Trophoblast cell (in vitro differentiated cells and primary cell): ENCODE results near the gene PITRM1.

Experiments
- DNase-seq, 2 donors: peaks; one replicate each; pipeline ENCODE4 v3.0.0-alpha.2; 2016
- H2AFZ ChIP-seq: 2 replicates; pipeline ENCODE4 v1.6.1; 2013; ENCODE audit warnings: low read length, moderate library complexity, mild to moderate bottlenecking; ENCODE audit not compliant: insufficient read depth, poor library complexity
- H2AK5ac ChIP-seq: 2 replicates; pipeline ENCODE4 v1.6.1; 2013; ENCODE audit warnings: mild to moderate bottlenecking, low read length
- H2BK120ac ChIP-seq: 2 replicates; pipeline ENCODE4 v1.6.1; 2013; ENCODE audit warnings: low read length, mild to moderate bottlenecking, moderate library complexity; ENCODE audit not compliant: insufficient read depth, poor library complexity
- H2BK12ac ChIP-seq: 2 replicates; pipeline ENCODE4 v1.6.1; 2013; ENCODE audit warnings: mild to moderate bottlenecking, low read length, moderate library complexity
- H2BK5ac ChIP-seq: 2 replicates; pipeline ENCODE4 v1.6.1; 2013; ENCODE audit warnings: low read length, low read depth, moderate library complexity, mild to moderate bottlenecking; ENCODE audit not compliant: poor library complexity
- H3K14ac ChIP-seq: 2 replicates; pipeline ENCODE4 v1.6.1; 2013; ENCODE audit warnings: mild to moderate bottlenecking, low read length
- H3K18ac ChIP-seq: 2 replicates; pipeline ENCODE4 v1.6.1; 2013; ENCODE audit warnings: mild to moderate bottlenecking, low read length
- H3K23ac ChIP-seq: 2 replicates; pipeline ENCODE4 v1.6.1; 2013; ENCODE audit warnings: low read length
- H3K27ac ChIP-seq: 2 replicates; pipeline ENCODE4 v1.5.1; 2013; ENCODE audit warnings: low read depth, mild to moderate bottlenecking, inconsistent platforms, low read length, moderate library complexity
- H3K27me3 ChIP-seq: 2 replicates; pipeline ENCODE4 v1.6.1; 2013; ENCODE audit warnings: inconsistent platforms, mild to moderate bottlenecking, low read length, moderate library complexity; ENCODE audit not compliant: insufficient read depth
- H3K36me3 ChIP-seq, 2 experiments: 1 replicate in 1 of 2; 2 replicates in 1 of 2; pipeline ENCODE4 v1.6.1; 2013; ENCODE audit warnings: low read length in 2 of 2, mild to moderate bottlenecking in 2 of 2, moderate library complexity in 1 of 2; ENCODE audit not compliant: insufficient read depth in 2 of 2, control insufficient read depth in 1 of 2
- H3K4ac ChIP-seq: 2 replicates; pipeline ENCODE4 v1.6.1; 2013; ENCODE audit warnings: low read depth, mild to moderate bottlenecking, low read length, moderate library complexity
- H3K4me1 ChIP-seq, 2 experiments: 1 replicate in 1 of 2; 2 replicates in 1 of 2; pipeline ENCODE4 v1.6.1; 2013; ENCODE audit warnings: low read length in 2 of 2, mild to moderate bottlenecking in 2 of 2, moderate library complexity in 1 of 2; ENCODE audit not compliant: insufficient read depth in 2 of 2, control insufficient read depth in 1 of 2
- H3K4me2 ChIP-seq: 2 replicates; pipeline ENCODE4 v1.6.1; 2013; ENCODE audit warnings: inconsistent platforms, mild to moderate bottlenecking, low read length, moderate library complexity
- H3K4me3 ChIP-seq: 2 replicates; pipeline ENCODE4 v1.5.1; 2013; ENCODE audit warnings: mild to moderate bottlenecking, low read depth, low read length, inconsistent platforms
- H3K79me1 ChIP-seq: one replicate; pipeline ENCODE4 v1.6.1; 2013; ENCODE audit warnings: low read length
- H3K79me2 ChIP-seq: 2 replicates; pipeline ENCODE4 v1.6.1; 2013; ENCODE audit warnings: low read length, mild to moderate bottlenecking; ENCODE audit not compliant: control insufficient read depth, insufficient read depth, poor library complexity
- H3K9ac ChIP-seq: 2 replicates; pipeline ENCODE4 v1.6.1; 2013; ENCODE audit warnings: mild to moderate bottlenecking, low read length
- H3K9me3 ChIP-seq: 2 replicates; pipeline ENCODE4 v1.6.1; 2013; ENCODE audit warnings: low read depth, mild to moderate bottlenecking, control low read depth, inconsistent platforms, low read length; ENCODE audit not compliant: insufficient read depth
- H4K12ac ChIP-seq: 2 replicates; pipeline ENCODE4 v1.6.1; 2013; ENCODE audit warnings: low read depth, mild to moderate bottlenecking, low read length, moderate library complexity
- H4K8ac ChIP-seq: 2 replicates; pipeline ENCODE4 v1.6.1; 2013; ENCODE audit warnings: low read depth, mild to moderate bottlenecking, low read length, moderate library complexity
- H4K91ac ChIP-seq: one replicate; pipeline ENCODE4 v1.6.1; 2013; ENCODE audit warnings: low read depth, mild to moderate bottlenecking, low read length, moderate library complexity
- WGBS: extraction: QIAGEN DNeasy Blood & Tissue Kit; methylation state at CpG from one replicate; pipeline ENCODE4 v1.1.7; 2013; ENCODE audit warnings: missing lambda C conversion rate; ENCODE audit not compliant: insufficient read length, insufficient coverage; ENCODE audit errors: extremely low coverage; 5-methylcytosine and 5-hydroxymethylcytosine counted together

Gene PITRM1

DNA sequence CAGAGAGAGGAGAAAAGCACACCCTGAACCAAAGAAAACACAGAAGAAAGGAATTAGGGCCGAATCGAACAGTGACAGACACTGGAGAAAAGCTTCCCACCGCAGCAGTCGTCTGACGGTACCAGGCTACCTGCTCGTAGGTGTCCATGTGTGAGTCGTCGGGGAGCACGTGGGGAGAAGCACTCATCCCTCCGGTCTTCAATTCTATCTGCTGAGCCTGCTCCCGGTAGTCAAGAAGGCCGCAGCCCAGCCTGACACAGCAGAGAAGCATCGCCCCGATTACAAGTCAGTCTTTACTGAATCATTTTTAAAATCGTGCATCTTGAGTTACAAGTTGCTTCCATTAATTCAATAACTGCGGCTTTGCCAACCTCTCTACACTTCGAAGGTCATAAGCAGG lies 24.5 kb downstream of the PITRM1 start:
- no peak overlapping the region for H4K12ac ChIP-seq
- H3K23ac ChIP-seq: no peak overlapping the region
- H3K9me3 ChIP-seq: no peaks in the 10 kb centered on the region
- H3K27ac ChIP-seq: no peak overlapping the region
- H3K36me3 ChIP-seq: peaks cover 60 to 64% of the 10 kb centered on the region in 2 experiments
- no peak overlapping the region for H4K8ac ChIP-seq
- no peaks in the 10 kb centered on the region for H3K79me1 ChIP-seq
- H3K4me1 ChIP-seq: no peaks in the 10 kb centered on the region
- H2AK5ac ChIP-seq: no peak overlapping the region
- H3K27me3 ChIP-seq: no peaks in the 10 kb centered on the region
- no peaks in the 10 kb centered on the region for H3K79me2 ChIP-seq
- H3K4ac ChIP-seq: no peak overlapping the region
- no peak overlapping the region for H3K14ac ChIP-seq
- DNase-seq: no peak
- H3K4me3 ChIP-seq: no peak overlapping the region
- H2BK120ac ChIP-seq: no peak overlapping the region
- no peak overlapping the region for H3K4me2 ChIP-seq
- no peak overlapping the region for H3K9ac ChIP-seq
- H2BK5ac ChIP-seq: no peak overlapping the region
- H2AFZ ChIP-seq: no peak overlapping the region
- H3K18ac ChIP-seq: no peak overlapping the region
- no CpG with 5 or more reads among the region's 17 CpGs for WGBS
- no peak overlapping the region for H2BK12ac ChIP-seq
- no peak overlapping the region for H4K91ac ChIP-seq

DNA sequence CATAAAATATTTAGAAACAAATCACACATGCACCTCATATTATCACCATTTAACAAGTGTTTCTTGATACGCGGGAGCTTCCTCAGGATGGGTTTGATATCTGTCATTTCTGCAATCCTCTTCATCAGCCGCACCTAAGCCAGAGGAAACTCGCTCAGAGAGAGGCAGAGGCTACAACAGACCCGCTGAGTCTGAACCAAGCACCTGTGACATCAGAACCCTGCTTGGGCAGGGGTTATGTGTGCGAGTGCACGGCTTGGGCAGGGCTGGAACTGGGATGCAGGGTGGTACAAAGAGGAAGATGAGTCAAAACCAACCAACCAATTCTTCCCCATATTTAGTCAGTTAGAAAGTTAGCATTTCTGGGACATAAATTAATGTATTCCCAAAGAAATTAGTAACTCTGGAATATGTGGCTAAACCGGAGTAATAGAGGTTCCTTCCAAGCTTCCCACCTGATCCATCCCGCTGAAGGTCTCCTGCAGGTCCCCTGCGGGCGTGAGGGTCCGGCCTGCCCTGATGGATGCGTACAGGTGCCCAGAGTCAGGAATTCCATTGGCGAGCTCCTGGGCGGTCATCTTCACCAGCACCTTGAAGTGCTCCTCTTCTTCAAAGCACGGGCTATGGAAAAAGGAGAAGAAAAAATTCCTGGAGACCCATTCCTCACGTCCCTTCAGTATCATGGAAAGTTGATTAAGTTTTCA lies 25.3 kb downstream of the PITRM1 start:
- Histone ChIP-seq H3K4ac (no peak overlapping the region), H2AK5ac (no peak overlapping the region), H4K91ac (no peak overlapping the region), H2BK12ac (no peak overlapping the region), H3K23ac (no peak overlapping the region), H3K27ac (no peak overlapping the region), H4K8ac (no peak overlapping the region), H3K27me3 (no peaks in the 10 kb centered on the region), H3K4me1 (no peaks in the 10 kb centered on the region), H3K9me3 (no peaks in the 10 kb centered on the region), H3K36me3 (peaks cover 61 to 65% of the 10 kb centered on the region in 2 experiments), H3K4me3 (no peak overlapping the region), H3K4me2 (no peak overlapping the region), H2BK120ac (no peak overlapping the region), H4K12ac (no peak overlapping the region), H2BK5ac (no peak overlapping the region), H3K79me2 (no peaks in the 10 kb centered on the region), H2AFZ (no peak overlapping the region), H3K79me1 (no peaks in the 10 kb centered on the region), H3K18ac (no peak overlapping the region), H3K14ac (no peak overlapping the region), H3K9ac (no peak overlapping the region)
- no peak for DNase-seq
- no CpG with 5 or more reads among the region's 17 CpGs for WGBS

DNA sequence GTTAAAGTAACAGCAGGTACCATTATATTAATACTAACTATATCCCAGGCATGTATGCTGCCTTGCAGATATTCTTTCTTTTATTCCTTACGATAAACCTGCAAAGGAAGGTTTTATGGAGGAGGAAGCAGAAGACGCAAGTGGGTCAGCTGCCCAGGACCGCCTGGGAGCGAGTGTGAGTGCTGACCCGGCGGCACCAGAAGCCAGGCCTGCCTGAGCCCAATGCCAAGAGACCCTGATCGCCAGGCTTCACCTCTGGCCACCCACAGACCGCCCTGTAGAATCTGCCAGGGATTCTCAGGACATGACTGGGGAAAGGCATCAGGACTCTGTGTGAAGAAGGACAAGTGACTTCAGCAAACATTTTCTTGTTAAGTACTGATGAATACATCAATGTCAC lies 26.3 kb downstream of the PITRM1 start:
- no peak for DNase-seq
- Histone ChIP-seq H3K4me2 (no peak overlapping the region), H3K23ac (no peak overlapping the region), H2BK120ac (no peak overlapping the region), H2BK12ac (no peak overlapping the region), H2AK5ac (no peak overlapping the region), H3K4me1 (no peaks in the 10 kb centered on the region), H4K8ac (no peak overlapping the region), H2BK5ac (no peak overlapping the region), H3K79me2 (no peaks in the 10 kb centered on the region), H3K4ac (no peak overlapping the region), H3K79me1 (no peaks in the 10 kb centered on the region), H4K91ac (no peak overlapping the region), H3K9me3 (no peaks in the 10 kb centered on the region), H3K4me3 (no peak overlapping the region), H3K27me3 (no peaks in the 10 kb centered on the region), H4K12ac (no peak overlapping the region), H3K14ac (no peak overlapping the region), H3K9ac (no peak overlapping the region), H3K36me3 (peaks cover 64 to 70% of the 10 kb centered on the region in 2 experiments), H2AFZ (no peak overlapping the region), H3K18ac (no peak overlapping the region), H3K27ac (no peak overlapping the region)
- no CpG with 5 or more reads among the region's 8 CpGs for WGBS

DNA sequence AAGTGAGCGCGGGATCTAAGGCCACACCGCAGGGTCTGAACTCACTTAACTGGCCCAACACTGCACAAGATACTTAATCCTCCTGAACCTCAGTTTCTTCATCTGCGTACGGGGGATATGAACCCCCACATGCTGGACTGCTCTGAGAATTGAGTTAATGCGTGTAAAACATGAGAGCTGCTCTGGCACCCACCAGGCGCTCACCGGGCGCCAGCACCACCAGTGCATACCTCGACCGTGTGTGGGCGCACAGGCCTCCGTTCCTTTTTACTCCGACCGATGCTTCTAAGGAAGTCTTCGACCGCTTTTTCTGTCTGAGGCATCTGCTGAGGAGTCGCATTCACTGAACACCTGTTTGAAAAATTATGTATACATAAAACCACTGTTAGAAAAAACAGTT lies 27.2 kb downstream of the PITRM1 start:
- H2BK5ac ChIP-seq: no peak overlapping the region
- no peak overlapping the region for H3K27ac ChIP-seq
- H3K79me2 ChIP-seq: no peaks in the 10 kb centered on the region
- H3K4me1 ChIP-seq: no peaks in the 10 kb centered on the region
- H3K23ac ChIP-seq: no peak overlapping the region
- no peak overlapping the region for H4K8ac ChIP-seq
- no peaks in the 10 kb centered on the region for H3K79me1 ChIP-seq
- DNase-seq: no peak
- no peaks in the 10 kb centered on the region for H3K9me3 ChIP-seq
- H2BK120ac ChIP-seq: no peak overlapping the region
- H2AK5ac ChIP-seq: no peak overlapping the region
- no peak overlapping the region for H3K4ac ChIP-seq
- no peak overlapping the region for H3K4me3 ChIP-seq
- no peak overlapping the region for H4K12ac ChIP-seq
- H2AFZ ChIP-seq: no peak overlapping the region
- no peak overlapping the region for H4K91ac ChIP-seq
- H3K36me3 ChIP-seq: peaks cover 60 to 69% of the 10 kb centered on the region in 2 experiments
- H3K9ac ChIP-seq: no peak overlapping the region
- no peak overlapping the region for H3K4me2 ChIP-seq
- no peak overlapping the region for H2BK12ac ChIP-seq
- H3K18ac ChIP-seq: no peak overlapping the region
- WGBS: no CpG with 5 or more reads among the region's 18 CpGs
- no peaks in the 10 kb centered on the region for H3K27me3 ChIP-seq
- no peak overlapping the region for H3K14ac ChIP-seq
